22Rv1 (cell line): Measurements from ENCODE around the gene DESI1.
A peak's percentile ranks its signal among the peaks of the same experiment; 100 is the strongest.

Experiments
- H3K27ac ChIP-seq: fragments of 450-650 bp; 2 replicates; pipeline ENCODE4 v1.5.1; 2017
- ZFX ChIP-seq: fragments of 450-650 bp; IDR thresholded peaks from 2 replicates; pipeline ENCODE4 v1.6.1; 2017; ENCODE audit warnings: antibody characterized with exemption, borderline replicate concordance
- TF ChIP-seq, protein P1 (sequence below): fragments of 450-650 bp; IDR thresholded peaks from 2 replicates; pipeline ENCODE4 v1.5.1; 2017; ENCODE audit warnings: mild to moderate bottlenecking

The DESI1 gene

DNA sequence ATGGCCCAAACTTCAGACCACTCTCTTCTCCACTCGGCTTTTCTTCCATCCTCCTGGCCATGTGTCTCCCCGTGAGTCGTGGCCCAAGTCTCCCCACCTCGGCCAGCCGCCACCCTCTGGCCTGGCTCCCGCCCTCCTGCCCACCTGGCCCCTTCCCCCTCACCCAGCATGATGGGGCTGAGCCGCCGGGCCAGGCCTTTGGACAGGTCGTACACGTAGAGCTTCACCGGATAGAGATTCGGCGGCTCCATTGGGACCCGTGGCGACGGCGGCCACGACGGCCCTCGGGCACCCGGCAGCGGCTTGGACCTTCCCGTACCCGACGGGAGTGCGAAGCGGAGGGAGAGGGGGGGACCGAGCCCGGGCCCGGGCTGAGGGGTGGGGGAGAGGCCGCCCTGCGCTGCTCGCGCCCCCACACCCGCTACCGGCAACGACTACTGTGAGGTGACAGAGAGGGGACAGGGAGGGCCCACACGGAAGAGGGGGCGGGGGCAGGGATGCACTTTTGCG, at the start of gene DESI1:
DESI1 (minus strand) TSS at position 455 of the 510 bp plus-strand sequence; CDS start at position 251, 204 bp downstream.
- no peak for TF ChIP-seq ZFX
- TF ChIP-seq, protein P1, sequence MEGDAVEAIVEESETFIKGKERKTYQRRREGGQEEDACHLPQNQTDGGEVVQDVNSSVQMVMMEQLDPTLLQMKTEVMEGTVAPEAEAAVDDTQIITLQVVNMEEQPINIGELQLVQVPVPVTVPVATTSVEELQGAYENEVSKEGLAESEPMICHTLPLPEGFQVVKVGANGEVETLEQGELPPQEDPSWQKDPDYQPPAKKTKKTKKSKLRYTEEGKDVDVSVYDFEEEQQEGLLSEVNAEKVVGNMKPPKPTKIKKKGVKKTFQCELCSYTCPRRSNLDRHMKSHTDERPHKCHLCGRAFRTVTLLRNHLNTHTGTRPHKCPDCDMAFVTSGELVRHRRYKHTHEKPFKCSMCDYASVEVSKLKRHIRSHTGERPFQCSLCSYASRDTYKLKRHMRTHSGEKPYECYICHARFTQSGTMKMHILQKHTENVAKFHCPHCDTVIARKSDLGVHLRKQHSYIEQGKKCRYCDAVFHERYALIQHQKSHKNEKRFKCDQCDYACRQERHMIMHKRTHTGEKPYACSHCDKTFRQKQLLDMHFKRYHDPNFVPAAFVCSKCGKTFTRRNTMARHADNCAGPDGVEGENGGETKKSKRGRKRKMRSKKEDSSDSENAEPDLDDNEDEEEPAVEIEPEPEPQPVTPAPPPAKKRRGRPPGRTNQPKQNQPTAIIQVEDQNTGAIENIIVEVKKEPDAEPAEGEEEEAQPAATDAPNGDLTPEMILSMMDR, result no peak
- H3K27ac ChIP-seq, result peak within 1 kb of the TSS; percentile 92

DNA sequence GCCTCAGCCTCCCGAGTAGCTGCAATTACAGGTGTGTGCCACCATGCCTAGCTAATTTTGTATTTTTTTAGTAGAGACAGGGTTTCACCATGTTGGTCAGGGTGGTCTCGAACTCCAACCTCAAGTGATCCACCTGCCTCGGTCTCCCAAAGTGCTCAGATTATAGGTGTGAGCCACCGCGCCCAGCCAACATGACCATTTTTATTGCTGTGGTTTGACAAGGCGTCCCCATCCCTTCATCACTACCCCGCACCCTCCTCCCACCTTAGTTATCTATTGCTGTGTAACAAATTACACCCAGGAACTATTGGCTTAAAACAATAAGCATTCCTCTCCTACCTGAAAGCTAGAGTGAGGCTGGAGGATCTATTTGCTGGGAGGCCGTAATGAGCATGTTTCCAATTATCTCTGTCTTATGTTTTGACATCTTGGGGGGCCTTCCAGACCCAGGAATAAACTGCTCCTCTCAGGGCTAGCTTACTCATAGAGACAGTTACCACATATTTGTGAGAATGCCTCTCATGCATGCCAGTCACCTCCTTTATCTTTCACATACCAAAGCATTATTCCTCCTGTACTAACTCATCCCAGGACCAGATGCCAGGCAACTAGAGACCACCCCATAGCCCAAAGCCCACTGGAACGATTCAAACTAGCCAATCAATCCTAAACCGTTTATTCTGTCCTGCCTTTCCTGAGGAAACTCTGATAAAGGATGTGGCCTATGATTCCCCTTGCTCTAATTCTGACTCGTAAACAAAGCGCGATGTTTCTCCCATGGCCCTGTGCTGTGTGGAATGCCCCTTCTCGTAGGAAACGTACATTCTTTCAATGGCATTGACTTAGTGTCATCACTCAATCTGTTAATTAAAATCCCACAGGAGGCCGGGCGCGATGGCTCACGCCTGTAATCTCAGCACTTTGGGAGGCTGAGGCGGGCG, 48.4 kb upstream of the DESI1 start:
- peak overlapping the region; percentile 99; the same call in 1 of the 2 replicates for H3K27ac ChIP-seq

DNA sequence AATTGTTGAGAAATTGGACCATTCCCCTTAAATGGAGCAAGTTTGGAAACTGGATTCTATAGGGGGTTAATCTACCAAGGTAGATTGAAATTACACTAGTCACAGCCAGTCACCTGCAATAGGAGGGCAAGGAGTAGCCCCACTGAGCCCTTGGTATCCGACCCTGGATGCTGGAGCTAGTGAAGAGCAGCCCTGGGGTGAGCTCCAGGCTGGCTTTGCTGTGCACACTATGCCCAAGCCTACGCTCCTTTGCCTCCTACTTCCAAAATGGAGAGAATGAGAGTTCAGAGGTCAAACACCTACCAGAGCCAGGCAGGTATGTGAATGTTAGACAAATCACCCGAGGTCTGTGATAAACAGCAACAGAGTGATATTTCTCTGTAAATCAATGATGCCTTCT, 44.1 kb upstream of the DESI1 start:
- no peak for TF ChIP-seq ZFX
- TF ChIP-seq, protein P1, result no peak
- H3K27ac ChIP-seq, result peak overlapping the region; percentile 99

More for the DNA sequence above, 48.4 kb upstream of the DESI1 start:
- TF ChIP-seq, protein P1, result no peak
- TF ChIP-seq ZFX, result no peak

DNA sequence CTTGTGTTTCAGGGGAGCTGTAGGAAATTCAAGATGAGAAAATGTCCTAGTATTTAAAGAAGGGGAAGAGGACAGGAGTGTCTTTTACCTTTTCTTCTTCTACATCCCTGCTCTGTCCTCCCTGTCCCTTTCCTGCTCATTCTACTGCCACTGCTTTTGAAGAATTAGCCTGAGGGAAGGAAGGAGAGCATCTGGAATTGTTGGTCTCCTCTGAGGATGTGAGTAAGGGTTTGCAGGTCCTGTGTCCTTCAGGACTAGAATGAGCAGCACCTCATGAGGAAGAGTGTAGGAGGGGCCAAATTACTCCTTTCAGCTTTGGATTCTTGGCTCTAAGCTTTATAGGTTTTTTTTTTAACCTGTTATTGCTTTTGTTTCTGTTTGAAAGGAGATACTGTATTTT, 43.6 kb upstream of the DESI1 start:
- peak overlapping the region; percentile 99 for H3K27ac ChIP-seq
- TF ChIP-seq, protein P1, result no peak
- TF ChIP-seq ZFX, result no peak

DNA sequence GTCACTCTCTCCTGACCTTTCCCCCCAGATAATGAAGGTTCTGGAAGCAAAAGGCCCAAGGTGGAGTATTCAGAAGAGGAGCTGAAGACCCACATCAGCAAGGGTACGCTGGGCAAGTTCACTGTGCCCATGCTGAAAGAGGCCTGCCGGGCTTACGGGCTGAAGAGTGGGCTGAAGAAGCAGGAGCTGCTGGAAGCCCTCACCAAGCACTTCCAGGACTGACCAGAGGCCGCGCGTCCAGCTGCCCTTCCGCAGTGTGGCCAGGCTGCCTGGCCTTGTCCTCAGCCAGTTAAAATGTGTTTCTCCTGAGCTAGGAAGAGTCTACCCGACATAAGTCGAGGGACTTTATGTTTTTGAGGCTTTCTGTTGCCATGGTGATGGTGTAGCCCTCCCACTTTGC, 42.8 kb upstream of the DESI1 start:
- H3K27ac ChIP-seq, result peak overlapping the region; percentile 99; the same call in 1 of the 2 replicates

DNA sequence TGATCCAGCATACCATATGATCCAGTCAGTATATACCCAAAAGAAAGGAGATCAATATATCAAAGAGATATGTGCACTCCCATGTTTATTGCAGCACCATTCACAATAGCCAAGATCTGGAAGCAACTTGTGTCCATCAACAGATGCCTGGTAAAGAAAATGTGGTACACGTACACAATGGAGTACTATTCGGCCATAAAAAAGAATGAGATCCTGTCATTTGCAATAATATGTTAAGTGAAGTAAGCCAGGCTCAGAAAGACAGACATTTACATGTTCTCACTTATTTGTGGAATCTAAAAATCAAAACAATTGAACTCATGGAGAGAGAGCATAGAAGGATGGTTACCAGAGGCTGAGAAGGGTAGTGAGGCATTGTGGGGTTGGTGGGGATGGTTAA, 40.9 kb upstream of the DESI1 start:
- TF ChIP-seq, protein P1, result no peak
- TF ChIP-seq ZFX, result no peak
- no peak overlapping the region for H3K27ac ChIP-seq

DNA sequence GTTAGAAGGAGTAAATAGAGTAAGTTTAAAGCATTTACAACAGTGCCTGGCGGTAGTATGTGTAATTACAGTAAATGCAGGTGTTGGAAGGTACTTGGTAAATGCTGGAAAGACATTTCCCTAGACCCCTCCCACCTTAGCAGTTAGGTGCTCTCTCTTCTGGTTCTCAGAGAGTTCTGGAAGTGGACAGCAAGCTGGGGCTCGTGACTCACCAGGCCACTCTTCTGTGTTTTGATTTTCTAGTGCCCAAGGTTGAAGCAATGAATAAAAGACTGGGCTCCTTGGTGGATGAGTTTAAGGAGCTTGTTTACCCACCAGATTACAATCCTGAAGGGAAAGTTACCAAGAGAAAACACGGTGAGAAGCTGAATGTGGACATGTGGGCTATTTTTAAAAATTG, 40.2 kb upstream of the DESI1 start:
- no peak overlapping the region for H3K27ac ChIP-seq
- no peak for TF ChIP-seq ZFX
- TF ChIP-seq, protein P1, result no peak

DNA sequence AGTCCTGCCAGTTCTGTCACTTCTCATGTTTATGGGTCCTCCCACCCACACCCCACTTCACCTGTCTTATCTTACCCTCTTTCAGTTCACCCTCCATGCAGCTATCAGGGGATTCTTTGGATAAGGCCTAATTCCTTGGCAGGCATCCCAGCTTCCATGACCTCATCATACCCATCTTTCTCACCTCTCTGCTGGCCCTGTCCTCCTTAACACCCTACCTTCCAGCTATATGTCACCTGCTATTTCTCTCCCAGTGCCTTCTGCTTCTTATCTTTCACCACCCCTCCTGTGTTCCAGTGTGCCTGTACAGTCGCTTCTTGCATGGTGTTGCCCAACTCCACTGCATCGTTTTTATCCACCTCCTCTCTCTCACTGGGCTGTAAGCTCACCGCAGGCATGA, 39.6 kb upstream of the DESI1 start:
- no peak overlapping the region for H3K27ac ChIP-seq
- TF ChIP-seq ZFX, result no peak
- TF ChIP-seq, protein P1, result no peak
